Measurements from ENCODE around the gene ALDH4A1. TPM values are rescaled to one million over a fixed set of nuclear protein-coding genes. Genes with fewer than 3 reads are reported as not detected.

Gene ALDH4A1
- total RNA-seq, 2 experiments from 2014 or later: 6.1 to 7.6 TPM

- POLR2A ChIA-PET: no interaction called here
- no TSS peak for BruUV-seq (replicated peaks)
- DNase-seq (ENCODE audit: low spot score): no peak
- no peak overlapping the region for H3K27ac ChIP-seq (ENCODE audit: low read depth, low read length, poor library complexity, severe bottlenecking)
- no peaks in the 10 kb centered on the region for H3K9me3 ChIP-seq (ENCODE audit: low read length)
- no peak overlapping the region for H3K4me3 ChIP-seq (ENCODE audit: low read depth, low read length, poor library complexity, severe bottlenecking)
- TF ChIP-seq CTCF (conservative IDR thresholded peaks at IDR 0.05; ENCODE audit: low read length) (no peak), EZH2phosphoT487 (IDR thresholded peaks at IDR 0.05; ENCODE audit: borderline replicate concordance, low read depth, low read length) (no peak)
- no peak overlapping the region for H2AFZ ChIP-seq (ENCODE audit: low read length)
- intact Hi-C loops (cut with micrococcal nuclease; ENCODE audit: unreplicated experiment): no loop called here
- H4K20me1 ChIP-seq (ENCODE audit: insufficient read depth, low read length): no peaks in the 10 kb centered on the region
- no peaks in the 10 kb centered on the region for H3K4me1 ChIP-seq (ENCODE audit: insufficient read depth, low read length, poor library complexity, severe bottlenecking)
- H3K4me2 ChIP-seq (ENCODE audit: low read length): no peak overlapping the region
- CTCF ChIA-PET (ENCODE audit: unreplicated experiment): no interaction called here
- H3K9me2 ChIP-seq (ENCODE audit: insufficient read depth, low read length): no peaks in the 10 kb centered on the region
- no peaks in the 10 kb centered on the region for H3K79me2 ChIP-seq (ENCODE audit: insufficient read depth, low read depth, low read length)
- no peaks in the 10 kb centered on the region for H3K36me3 ChIP-seq (ENCODE audit: insufficient read depth, low read length)
These were observed 40.8 kb downstream of the ALDH4A1 start for GRCh38 chr1:18861590-18861989.

GRCh38 chr1:18861082-18861481 is 41.3 kb downstream of the ALDH4A1 start:
- Histone ChIP-seq H3K9me3 (ENCODE audit: low read length) (no peaks in the 10 kb centered on the region), H4K20me1 (ENCODE audit: insufficient read depth, low read length) (no peaks in the 10 kb centered on the region), H3K4me2 (ENCODE audit: low read length) (no peak overlapping the region), H3K36me3 (ENCODE audit: insufficient read depth, low read length) (no peaks in the 10 kb centered on the region), H3K9me2 (ENCODE audit: insufficient read depth, low read length) (no peaks in the 10 kb centered on the region), H2AFZ (ENCODE audit: low read length) (no peak overlapping the region), H3K27ac (ENCODE audit: low read depth, low read length, poor library complexity, severe bottlenecking) (no peak overlapping the region), H3K4me3 (ENCODE audit: low read depth, low read length, poor library complexity, severe bottlenecking) (no peak overlapping the region), H3K4me1 (ENCODE audit: insufficient read depth, low read length, poor library complexity, severe bottlenecking) (no peaks in the 10 kb centered on the region), H3K79me2 (ENCODE audit: insufficient read depth, low read depth, low read length) (no peaks in the 10 kb centered on the region)
- no peak for DNase-seq (ENCODE audit: low spot score)
- BruUV-seq (replicated peaks): no TSS peak
- POLR2A ChIA-PET: no interaction called here
- CTCF ChIA-PET (ENCODE audit: unreplicated experiment): no interaction called here
- intact Hi-C loops (cut with micrococcal nuclease; ENCODE audit: unreplicated experiment): no loop called here
- TF ChIP-seq EZH2phosphoT487 (IDR thresholded peaks at IDR 0.05; ENCODE audit: borderline replicate concordance, low read depth, low read length): no peak
- no peak for TF ChIP-seq CTCF (conservative IDR thresholded peaks at IDR 0.05; ENCODE audit: low read length)

GRCh38 chr1:18859560-18859959 is 42.8 kb downstream of the ALDH4A1 start, which contains the start of gene TAS1R2:
TAS1R2 (minus strand) TSS chr1:18859660; CDS start chr1:18859660, 0 bp downstream.
- POLR2A ChIA-PET: no interaction called here
- no peaks in the 10 kb centered on the region for H3K9me3 ChIP-seq (ENCODE audit: low read length)
- CTCF ChIA-PET (ENCODE audit: unreplicated experiment): no interaction called here
- H3K27ac ChIP-seq (ENCODE audit: low read depth, low read length, poor library complexity, severe bottlenecking): no peak within 1 kb of the TSS
- TF ChIP-seq CTCF (conservative IDR thresholded peaks at IDR 0.05; ENCODE audit: low read length) (no peak), EZH2phosphoT487 (IDR thresholded peaks at IDR 0.05; ENCODE audit: borderline replicate concordance, low read depth, low read length) (no peak)
- H3K36me3 ChIP-seq (ENCODE audit: insufficient read depth, low read length): no peaks in the 10 kb centered on the region
- H3K9me2 ChIP-seq (ENCODE audit: insufficient read depth, low read length): no peaks in the 10 kb centered on the region
- intact Hi-C loops (cut with micrococcal nuclease; ENCODE audit: unreplicated experiment): no loop called here
- no peak within 1 kb of the TSS for H3K4me3 ChIP-seq (ENCODE audit: low read depth, low read length, poor library complexity, severe bottlenecking)
- no peak for DNase-seq (ENCODE audit: low spot score)
- no peaks in the 10 kb centered on the region for H4K20me1 ChIP-seq (ENCODE audit: insufficient read depth, low read length)
- no peaks in the 10 kb centered on the region for H3K79me2 ChIP-seq (ENCODE audit: insufficient read depth, low read depth, low read length)
- no TSS peak for BruUV-seq (replicated peaks)
- no peak within 1 kb of the TSS for H3K4me2 ChIP-seq (ENCODE audit: low read length)
- no peak within 1 kb of the TSS for H2AFZ ChIP-seq (ENCODE audit: low read length)
- H3K4me1 ChIP-seq (ENCODE audit: insufficient read depth, low read length, poor library complexity, severe bottlenecking): no peaks in the 10 kb centered on the region
